ENCODE measurements around the gene SCEL. TPM values are rescaled to one million over a fixed set of nuclear protein-coding genes. Genes with fewer than 3 reads are reported as not detected.

The SCEL gene
- polyA plus RNA-seq, 1 donor from 2014 or later: 0.24 TPM

GRCh38 chr13:77523386-77523785 lies 12.1 kb upstream of the SCEL start:
- no peak for TF ChIP-seq EZH2 (IDR thresholded peaks at IDR 0.05; ENCODE audit: borderline replicate concordance, insufficient read depth, low read length, poor library complexity, severe bottlenecking)
- peak; percentile 68 for TF ChIP-seq POLR2AphosphoS5 (IDR thresholded peaks at IDR 0.05)
- no peak for TF ChIP-seq MXI1 (conservative IDR thresholded peaks at IDR 0.05; ENCODE audit: poor library complexity, severe bottlenecking)
- TF ChIP-seq, protein P1, sequence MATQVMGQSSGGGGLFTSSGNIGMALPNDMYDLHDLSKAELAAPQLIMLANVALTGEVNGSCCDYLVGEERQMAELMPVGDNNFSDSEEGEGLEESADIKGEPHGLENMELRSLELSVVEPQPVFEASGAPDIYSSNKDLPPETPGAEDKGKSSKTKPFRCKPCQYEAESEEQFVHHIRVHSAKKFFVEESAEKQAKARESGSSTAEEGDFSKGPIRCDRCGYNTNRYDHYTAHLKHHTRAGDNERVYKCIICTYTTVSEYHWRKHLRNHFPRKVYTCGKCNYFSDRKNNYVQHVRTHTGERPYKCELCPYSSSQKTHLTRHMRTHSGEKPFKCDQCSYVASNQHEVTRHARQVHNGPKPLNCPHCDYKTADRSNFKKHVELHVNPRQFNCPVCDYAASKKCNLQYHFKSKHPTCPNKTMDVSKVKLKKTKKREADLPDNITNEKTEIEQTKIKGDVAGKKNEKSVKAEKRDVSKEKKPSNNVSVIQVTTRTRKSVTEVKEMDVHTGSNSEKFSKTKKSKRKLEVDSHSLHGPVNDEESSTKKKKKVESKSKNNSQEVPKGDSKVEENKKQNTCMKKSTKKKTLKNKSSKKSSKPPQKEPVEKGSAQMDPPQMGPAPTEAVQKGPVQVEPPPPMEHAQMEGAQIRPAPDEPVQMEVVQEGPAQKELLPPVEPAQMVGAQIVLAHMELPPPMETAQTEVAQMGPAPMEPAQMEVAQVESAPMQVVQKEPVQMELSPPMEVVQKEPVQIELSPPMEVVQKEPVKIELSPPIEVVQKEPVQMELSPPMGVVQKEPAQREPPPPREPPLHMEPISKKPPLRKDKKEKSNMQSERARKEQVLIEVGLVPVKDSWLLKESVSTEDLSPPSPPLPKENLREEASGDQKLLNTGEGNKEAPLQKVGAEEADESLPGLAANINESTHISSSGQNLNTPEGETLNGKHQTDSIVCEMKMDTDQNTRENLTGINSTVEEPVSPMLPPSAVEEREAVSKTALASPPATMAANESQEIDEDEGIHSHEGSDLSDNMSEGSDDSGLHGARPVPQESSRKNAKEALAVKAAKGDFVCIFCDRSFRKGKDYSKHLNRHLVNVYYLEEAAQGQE (IDR thresholded peaks at IDR 0.05; ENCODE audit: borderline replicate concordance): peak; percentile 57
- peak; percentile 84 for TF ChIP-seq EP300 (conservative IDR thresholded peaks at IDR 0.05; ENCODE audit: poor library complexity, severe bottlenecking)
- Histone ChIP-seq H2AFZ (ENCODE audit: low read depth, low read length) (no peak overlapping the region), H3K9ac (ENCODE audit: low read length) (no peak overlapping the region), H3K36me3 (ENCODE audit: insufficient read depth, low read length) (no peaks in the 10 kb centered on the region), H3F3A (ENCODE audit: insufficient read depth, low read length, poor library complexity, severe bottlenecking) (no peaks in the 10 kb centered on the region), H3K4me2 (ENCODE audit: low read length) (no peak overlapping the region), H3K9me3 (ENCODE audit: low read length) (no peaks in the 10 kb centered on the region), H4K20me1 (ENCODE audit: insufficient read depth) (no peaks in the 10 kb centered on the region), H3K4me3 (ENCODE audit: low read length) (no peak overlapping the region), H3K27ac (ENCODE audit: low read length) (peak overlapping the region; percentile 29), H3K79me2 (replicated peaks; ENCODE audit: insufficient read depth, low read length) (no peaks in the 10 kb centered on the region), H3K9me2 (ENCODE audit: insufficient read depth, low read length) (no peaks in the 10 kb centered on the region), H3K27me3 (ENCODE audit: insufficient read depth, low read depth, low read length) (no peaks in the 10 kb centered on the region)

DNA sequence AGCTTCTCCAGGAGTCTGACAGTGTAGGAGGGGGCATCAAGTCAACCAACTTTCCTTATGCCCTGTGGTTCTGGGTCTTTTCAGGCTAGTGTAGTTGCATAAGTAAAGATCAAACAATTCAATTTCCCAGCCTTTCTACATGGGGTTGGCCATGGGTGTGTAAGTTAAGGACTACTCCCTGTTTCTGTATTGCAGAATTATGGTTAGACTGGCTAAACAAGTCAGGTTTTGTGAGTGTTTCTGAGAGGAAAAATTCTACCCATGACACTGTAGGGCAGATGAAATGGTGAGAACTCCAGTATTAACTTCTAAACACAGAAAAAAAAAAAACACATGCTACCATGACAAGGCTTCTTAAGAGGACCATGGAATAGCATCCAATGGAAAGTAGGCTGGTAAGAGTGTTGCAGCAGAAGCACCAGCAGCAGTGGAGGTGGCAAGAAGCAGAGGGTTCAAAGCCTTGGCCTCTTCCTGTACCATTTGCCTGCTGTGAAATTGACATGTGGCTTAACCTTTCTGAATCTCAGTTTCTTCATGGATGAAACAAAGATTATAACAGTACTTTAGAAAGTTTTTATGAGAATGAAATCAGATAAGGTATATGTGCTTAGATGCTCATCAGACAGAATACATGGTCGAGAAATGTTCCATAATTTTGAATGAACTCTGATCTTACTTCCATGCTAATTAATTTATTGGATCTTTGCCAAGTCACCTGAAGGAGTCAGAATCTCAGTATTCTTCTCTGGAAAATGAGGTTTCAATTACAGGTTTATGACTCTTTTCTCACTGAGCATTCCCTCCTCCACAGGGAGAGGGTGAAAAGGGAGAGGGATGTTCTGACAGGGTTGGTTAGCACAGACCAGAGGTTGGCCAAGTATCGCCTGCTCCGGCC lies 11.4 kb upstream of the SCEL start:
- no peak overlapping the region for H2AFZ ChIP-seq (ENCODE audit: low read depth, low read length)
- H3K9me3 ChIP-seq (ENCODE audit: low read length): no peaks in the 10 kb centered on the region
- H3K79me2 ChIP-seq (replicated peaks; ENCODE audit: insufficient read depth, low read length): no peaks in the 10 kb centered on the region
- no peaks in the 10 kb centered on the region for H3K27me3 ChIP-seq (ENCODE audit: insufficient read depth, low read depth, low read length)
- no peak overlapping the region for H3K27ac ChIP-seq (ENCODE audit: low read length)
- no peak overlapping the region for H3K4me2 ChIP-seq (ENCODE audit: low read length)
- H3K4me3 ChIP-seq (ENCODE audit: low read length): no peak overlapping the region
- no peak overlapping the region for H3K9ac ChIP-seq (ENCODE audit: low read length)
- no peaks in the 10 kb centered on the region for H3K9me2 ChIP-seq (ENCODE audit: insufficient read depth, low read length)
- H4K20me1 ChIP-seq (ENCODE audit: insufficient read depth): no peaks in the 10 kb centered on the region
- H3F3A ChIP-seq (ENCODE audit: insufficient read depth, low read length, poor library complexity, severe bottlenecking): no peaks in the 10 kb centered on the region
- no peak for TF ChIP-seq RAD21 (conservative IDR thresholded peaks at IDR 0.05)
- no peak for TF ChIP-seq SMC3 (conservative IDR thresholded peaks at IDR 0.05; ENCODE audit: poor library complexity)
- TF ChIP-seq, protein P1 (IDR thresholded peaks at IDR 0.05; ENCODE audit: borderline replicate concordance): no peak
- no peak for TF ChIP-seq POLR2AphosphoS5 (IDR thresholded peaks at IDR 0.05)
- TF ChIP-seq TAF1 (IDR thresholded peaks at IDR 0.05; ENCODE audit: low read depth): no peak
- TF ChIP-seq MXI1 (conservative IDR thresholded peaks at IDR 0.05; ENCODE audit: poor library complexity, severe bottlenecking): no peak
- TF ChIP-seq, protein P2, sequence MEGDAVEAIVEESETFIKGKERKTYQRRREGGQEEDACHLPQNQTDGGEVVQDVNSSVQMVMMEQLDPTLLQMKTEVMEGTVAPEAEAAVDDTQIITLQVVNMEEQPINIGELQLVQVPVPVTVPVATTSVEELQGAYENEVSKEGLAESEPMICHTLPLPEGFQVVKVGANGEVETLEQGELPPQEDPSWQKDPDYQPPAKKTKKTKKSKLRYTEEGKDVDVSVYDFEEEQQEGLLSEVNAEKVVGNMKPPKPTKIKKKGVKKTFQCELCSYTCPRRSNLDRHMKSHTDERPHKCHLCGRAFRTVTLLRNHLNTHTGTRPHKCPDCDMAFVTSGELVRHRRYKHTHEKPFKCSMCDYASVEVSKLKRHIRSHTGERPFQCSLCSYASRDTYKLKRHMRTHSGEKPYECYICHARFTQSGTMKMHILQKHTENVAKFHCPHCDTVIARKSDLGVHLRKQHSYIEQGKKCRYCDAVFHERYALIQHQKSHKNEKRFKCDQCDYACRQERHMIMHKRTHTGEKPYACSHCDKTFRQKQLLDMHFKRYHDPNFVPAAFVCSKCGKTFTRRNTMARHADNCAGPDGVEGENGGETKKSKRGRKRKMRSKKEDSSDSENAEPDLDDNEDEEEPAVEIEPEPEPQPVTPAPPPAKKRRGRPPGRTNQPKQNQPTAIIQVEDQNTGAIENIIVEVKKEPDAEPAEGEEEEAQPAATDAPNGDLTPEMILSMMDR (IDR thresholded peaks at IDR 0.05; ENCODE audit: poor library complexity, severe bottlenecking): no peak
- TF ChIP-seq EZH2 (IDR thresholded peaks at IDR 0.05; ENCODE audit: borderline replicate concordance, insufficient read depth, low read length, poor library complexity, severe bottlenecking): no peak
- no peak for TF ChIP-seq EP300 (conservative IDR thresholded peaks at IDR 0.05; ENCODE audit: poor library complexity, severe bottlenecking)
- no peaks in the 10 kb centered on the region for H3K36me3 ChIP-seq (ENCODE audit: insufficient read depth, low read length)
